DND-41 (cell line): ENCODE measurements around the gene MYADML2.

Source experiments
- ATAC-seq: fragments of 200-7000 bp; cut with Tn5 transposase; 3 replicates; pipeline ENCODE4 v1.9.1; 2021; ENCODE audit warnings: low read depth; ENCODE audit not compliant: insufficient read depth
- DNase-seq: peaks from one replicate; pipeline ENCODE4 v3.0.0-alpha.2; 2020
- H2AFZ ChIP-seq: 2 replicates; pipeline ENCODE4 v1.6.0; 2012; ENCODE audit warnings: low read depth, low read length
- H3K27ac ChIP-seq: 2 replicates; pipeline ENCODE4 v1.5.1; 2012; ENCODE audit warnings: low read length, inconsistent platforms
- H3K27me3 ChIP-seq: fragments of 200-600 bp; sonication (generic); 2 replicates; pipeline ENCODE4 v1.6.0; 2012; ENCODE audit warnings: low read length, mild to moderate bottlenecking, inconsistent platforms; ENCODE audit not compliant: insufficient read depth, poor library complexity
- H3K36me3 ChIP-seq: 2 replicates; pipeline ENCODE4 v1.5.1; 2012; ENCODE audit warnings: low read length, inconsistent platforms; ENCODE audit not compliant: insufficient read depth
- H3K4me1 ChIP-seq: 2 replicates; pipeline ENCODE4 v1.5.1; 2012; ENCODE audit warnings: mild to moderate bottlenecking, low read length; ENCODE audit not compliant: insufficient read depth
- H3K4me2 ChIP-seq: 2 replicates; pipeline ENCODE4 v1.6.0; 2012; ENCODE audit warnings: mild to moderate bottlenecking, moderate library complexity, low read length, inconsistent platforms; ENCODE audit not compliant: insufficient read depth
- H3K4me3 ChIP-seq, 2 experiments: fragments of 200-600 bp in 1 of 2; shearing (Covaris generic) in 1 of 2; 2 replicates each; pipeline ENCODE4 v1.5.1; 2012 to 2016; ENCODE audit warnings: inconsistent platforms in 2 of 2, low read length in 2 of 2, mild to moderate bottlenecking in 2 of 2, low read depth in 1 of 2, moderate library complexity in 1 of 2
- H3K79me2 ChIP-seq: 2 replicates; pipeline ENCODE4 v1.6.0; 2012; ENCODE audit warnings: low read length, inconsistent platforms; ENCODE audit not compliant: insufficient read depth
- H3K9ac ChIP-seq: 2 replicates; pipeline ENCODE4 v1.6.0; 2012; ENCODE audit warnings: low read depth, mild to moderate bottlenecking, inconsistent platforms, low read length, moderate library complexity
- H3K9me3 ChIP-seq: 2 replicates; pipeline ENCODE4 v1.5.1; 2012; ENCODE audit warnings: low read length, moderate library complexity, mild to moderate bottlenecking, inconsistent platforms; ENCODE audit not compliant: insufficient read depth, severe bottlenecking
- H4K20me1 ChIP-seq: 2 replicates; pipeline ENCODE4 v1.6.0; 2012; ENCODE audit warnings: low read length; ENCODE audit not compliant: insufficient read depth
- EZH2 ChIP-seq: IDR thresholded peaks from 3 replicates; pipeline ENCODE4 v1.6.1; 2012; ENCODE audit warnings: borderline replicate concordance, low read depth, mild to moderate bottlenecking, moderate library complexity, low read length, inconsistent platforms; ENCODE audit not compliant: severe bottlenecking
- TF ChIP-seq, protein P1 (sequence below): IDR thresholded peaks from 2 replicates; pipeline ENCODE4 v1.5.1; 2012; ENCODE audit warnings: borderline replicate concordance, low read length, moderate library complexity, mild to moderate bottlenecking; ENCODE audit not compliant: poor library complexity, severe bottlenecking; ENCODE audit errors: extremely low read depth

MYADML2 gene

DNA sequence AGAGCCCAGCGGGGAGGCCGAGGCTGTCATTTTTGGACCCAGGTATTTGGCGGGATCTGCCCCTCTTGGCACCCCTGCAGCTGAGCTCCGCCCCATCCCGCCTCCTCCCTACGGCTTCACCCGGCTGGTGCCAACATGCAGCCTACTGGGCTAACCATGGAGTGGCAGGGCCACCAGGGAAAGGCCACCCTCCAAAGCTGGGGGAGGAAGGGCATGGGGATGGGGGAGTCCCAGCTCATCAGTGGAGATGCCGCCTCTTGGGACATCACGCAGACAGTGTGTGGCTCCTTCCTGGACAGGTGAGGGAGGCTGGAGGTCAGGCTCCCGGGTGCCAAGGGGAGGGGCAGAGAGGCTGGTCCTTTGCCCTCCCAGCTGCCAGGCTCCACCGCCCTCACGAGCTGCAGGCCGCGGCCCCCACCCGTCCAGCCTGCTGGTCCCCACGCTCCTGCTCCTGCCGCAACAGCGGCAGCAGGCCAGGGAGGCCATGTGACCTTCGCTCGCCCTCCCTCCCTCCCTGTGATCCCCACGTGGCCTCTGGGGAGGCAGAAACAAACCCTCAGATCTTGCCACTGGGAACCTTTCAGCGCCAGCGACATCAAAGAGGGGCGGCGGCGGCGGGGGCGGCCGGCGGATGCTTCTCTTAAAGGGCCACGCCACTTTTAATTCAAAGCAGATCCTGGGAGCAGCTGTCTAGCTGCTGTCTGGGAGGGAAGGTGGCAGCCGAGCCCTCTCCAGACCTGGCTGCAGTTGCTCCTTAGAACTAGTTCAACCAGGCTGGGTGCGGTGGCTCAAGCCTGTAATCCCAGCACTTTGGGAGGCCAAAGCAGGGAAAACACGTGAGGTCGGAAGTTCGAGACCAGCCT is 20.7 kb upstream of the MYADML2 start:
- H3K79me2 ChIP-seq = no peaks in the 10 kb centered on the region
- no peaks in the 10 kb centered on the region for H3K36me3 ChIP-seq
- peak overlapping the region; percentile 77 for H2AFZ ChIP-seq
- TF ChIP-seq, protein P1, sequence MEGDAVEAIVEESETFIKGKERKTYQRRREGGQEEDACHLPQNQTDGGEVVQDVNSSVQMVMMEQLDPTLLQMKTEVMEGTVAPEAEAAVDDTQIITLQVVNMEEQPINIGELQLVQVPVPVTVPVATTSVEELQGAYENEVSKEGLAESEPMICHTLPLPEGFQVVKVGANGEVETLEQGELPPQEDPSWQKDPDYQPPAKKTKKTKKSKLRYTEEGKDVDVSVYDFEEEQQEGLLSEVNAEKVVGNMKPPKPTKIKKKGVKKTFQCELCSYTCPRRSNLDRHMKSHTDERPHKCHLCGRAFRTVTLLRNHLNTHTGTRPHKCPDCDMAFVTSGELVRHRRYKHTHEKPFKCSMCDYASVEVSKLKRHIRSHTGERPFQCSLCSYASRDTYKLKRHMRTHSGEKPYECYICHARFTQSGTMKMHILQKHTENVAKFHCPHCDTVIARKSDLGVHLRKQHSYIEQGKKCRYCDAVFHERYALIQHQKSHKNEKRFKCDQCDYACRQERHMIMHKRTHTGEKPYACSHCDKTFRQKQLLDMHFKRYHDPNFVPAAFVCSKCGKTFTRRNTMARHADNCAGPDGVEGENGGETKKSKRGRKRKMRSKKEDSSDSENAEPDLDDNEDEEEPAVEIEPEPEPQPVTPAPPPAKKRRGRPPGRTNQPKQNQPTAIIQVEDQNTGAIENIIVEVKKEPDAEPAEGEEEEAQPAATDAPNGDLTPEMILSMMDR = no peak
- TF ChIP-seq EZH2 = no peak
- DNase-seq (peak; percentile 97), ATAC-seq (peak; percentile 99)
- peak overlapping the region; percentile 75 for H3K27ac ChIP-seq
- no peaks in the 10 kb centered on the region for H4K20me1 ChIP-seq
- H3K4me2 ChIP-seq = peak overlapping the region; percentile 80
- H3K9me3 ChIP-seq = no peaks in the 10 kb centered on the region
- H3K4me1 ChIP-seq = peaks cover 15% of the 10 kb centered on the region
- peak overlapping the region in 1 of 2 experiments; percentile 51; a peak in 2 of 4 replicates for H3K4me3 ChIP-seq
- H3K27me3 ChIP-seq = no peaks in the 10 kb centered on the region
- peak overlapping the region; percentile 55 for H3K9ac ChIP-seq

- Histone ChIP-seq H3K27ac (no peak overlapping the region), H3K9ac (peak overlapping the region; percentile 55; the same call in 1 of the 2 replicates), H3K79me2 (no peaks in the 10 kb centered on the region), H3K9me3 (no peaks in the 10 kb centered on the region), H3K4me2 (peak overlapping the region; percentile 80), H3K4me1 (peaks cover 15% of the 10 kb centered on the region), H3K4me3 (peak overlapping the region in 1 of 2 experiments; percentile 51; a peak in 2 of 4 replicates), H2AFZ (peak overlapping the region; percentile 77; the same call in 1 of the 2 replicates), H3K36me3 (no peaks in the 10 kb centered on the region), H4K20me1 (no peaks in the 10 kb centered on the region), H3K27me3 (no peaks in the 10 kb centered on the region)
- TF ChIP-seq, protein P1 = no peak
- no peak for TF ChIP-seq EZH2
- ATAC-seq = no peak
- DNase-seq = no peak
Measured at GRCh38 chr17:81967244-81967532, 20.2 kb upstream of the MYADML2 start.

DNA sequence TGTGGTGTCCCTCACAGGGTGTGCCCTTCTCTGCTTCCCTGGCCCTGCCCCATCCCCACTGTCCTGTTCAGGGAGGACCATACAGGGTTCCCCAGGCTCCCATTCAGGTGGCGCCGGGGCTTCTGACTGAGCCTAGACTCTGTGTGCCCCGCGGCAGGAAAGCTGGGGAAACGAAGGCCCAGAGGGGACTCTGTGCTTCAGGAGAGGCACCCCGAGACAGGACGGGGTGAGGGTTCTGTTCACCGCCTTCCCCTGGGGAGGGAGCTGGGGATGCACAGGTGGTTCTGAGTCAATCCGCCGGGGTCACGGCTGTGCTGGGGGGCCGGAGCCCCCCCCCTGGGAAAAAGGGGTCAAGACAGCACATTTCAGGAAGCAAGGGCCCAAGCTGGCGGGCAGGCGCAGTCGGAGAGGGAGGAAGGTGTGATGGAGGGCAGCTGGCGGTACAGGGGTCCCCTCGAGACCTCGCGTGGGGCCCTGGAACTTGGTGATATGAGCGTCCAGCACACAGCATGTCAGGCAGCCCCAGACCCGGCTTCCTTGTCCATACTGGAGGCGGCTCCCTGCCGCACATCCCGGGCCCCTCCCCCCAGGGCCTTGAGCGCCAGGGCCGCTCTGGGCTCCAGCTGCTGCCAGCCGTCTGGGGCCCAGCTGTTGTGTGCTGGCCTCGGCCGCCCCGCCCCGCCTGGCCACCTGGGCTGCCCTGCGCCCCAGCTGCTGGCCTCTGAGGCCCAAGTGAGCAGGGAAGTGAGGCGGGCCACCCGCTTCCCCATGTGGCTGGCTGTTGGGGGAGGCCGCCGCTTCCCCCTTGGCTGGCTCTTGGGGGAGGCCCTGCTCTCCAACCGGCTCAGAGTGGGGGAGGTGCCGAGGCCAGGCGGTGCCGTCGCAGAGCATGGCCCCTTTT is 19.6 kb upstream of the MYADML2 start:
- TF ChIP-seq, protein P1 = no peak
- no peak for TF ChIP-seq EZH2
- Histone ChIP-seq H3K4me3 (no peak overlapping the region), H3K4me2 (no peak overlapping the region), H3K79me2 (no peaks in the 10 kb centered on the region), H3K9ac (no peak overlapping the region), H3K9me3 (no peaks in the 10 kb centered on the region), H4K20me1 (no peaks in the 10 kb centered on the region), H3K27me3 (peaks cover 2% of the 10 kb centered on the region), H3K36me3 (no peaks in the 10 kb centered on the region), H3K27ac (no peak overlapping the region), H2AFZ (no peak overlapping the region), H3K4me1 (peaks cover 15% of the 10 kb centered on the region)
- ATAC-seq (no peak), DNase-seq (no peak)
